Frontal cortex (tissue), 4 donors: ENCODE data around the gene PARD3. TPM values are rescaled to one million over a fixed set of nuclear protein-coding genes. Genes with fewer than 3 reads are reported as not detected.
"Not testable (repeated sequence)": the region's sequence is repeated elsewhere in the genome, so short reads cannot be mapped to it uniquely, and the experiment has no call there.

Source experiments
- DNase-seq, 2 donors: peaks; one replicate each; pipeline ENCODE4 v3.0.0; 2012; ENCODE audit warnings: low spot score in 2 of 2
- FAIRE-seq: peaks from 2 replicates; lab custom pipeline; 2012; peaks lifted over from hg19 to GRCh38; lab: Jason Lieb, UNC
- total RNA-seq: library from RNA; depleted of rRNA; stranded (reverse); fragments of >200 nt; gene quantifications from one replicate; pipeline ENCODE4 v1.2.3, GENCODE V29; 2014
- donor health status: control.
- donor health status: control.
- donor health status: control.

PARD3 gene
- total RNA-seq, 1 donor from 2014 or later: 27.7 TPM

GRCh38 chr10:34702982-34703381 is 112.1 kb downstream of the PARD3 start:
- FAIRE-seq: no peak
- DNase-seq: no peak

DNA sequence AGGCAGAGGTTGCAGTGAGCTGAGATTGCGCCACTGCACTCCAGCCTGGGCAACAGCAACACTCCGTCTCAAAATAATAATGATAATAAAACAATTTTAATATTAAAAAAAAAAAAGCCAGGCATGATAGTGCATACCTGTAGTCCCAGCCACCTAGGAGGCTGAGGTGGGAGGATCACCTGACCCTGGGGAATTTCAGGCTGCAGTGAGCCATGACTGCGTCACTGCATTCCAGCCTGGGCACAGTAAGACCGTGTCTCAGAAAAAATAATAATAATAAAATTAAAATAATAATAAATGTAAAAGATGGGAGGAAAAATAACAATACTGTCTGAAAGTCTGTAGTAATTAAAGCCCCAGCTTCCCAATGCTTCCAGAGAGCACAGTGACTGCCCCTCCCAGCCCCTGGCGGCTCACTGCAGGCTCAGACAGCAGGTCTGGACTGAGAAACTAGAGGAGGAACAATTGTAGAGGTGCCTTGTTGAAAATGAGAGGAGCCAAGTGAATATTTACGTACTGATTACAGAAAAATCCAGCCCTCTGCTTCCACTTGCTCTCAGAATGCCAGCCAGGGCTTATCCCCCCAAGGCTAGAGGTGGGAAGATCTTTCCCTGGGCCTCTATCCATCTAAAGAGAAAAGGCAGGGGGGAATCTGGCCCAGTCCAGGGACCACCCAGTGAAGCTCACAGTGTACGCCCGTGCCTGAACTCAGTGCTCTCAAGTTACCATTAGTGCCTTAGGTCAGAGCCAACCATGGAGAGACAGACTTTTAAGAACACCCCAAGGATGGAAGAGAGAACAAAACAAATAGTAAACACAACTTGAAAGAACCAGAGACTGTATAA is 112.8 kb downstream of the PARD3 start:
- FAIRE-seq (no peak), DNase-seq (no peak)

DNA sequence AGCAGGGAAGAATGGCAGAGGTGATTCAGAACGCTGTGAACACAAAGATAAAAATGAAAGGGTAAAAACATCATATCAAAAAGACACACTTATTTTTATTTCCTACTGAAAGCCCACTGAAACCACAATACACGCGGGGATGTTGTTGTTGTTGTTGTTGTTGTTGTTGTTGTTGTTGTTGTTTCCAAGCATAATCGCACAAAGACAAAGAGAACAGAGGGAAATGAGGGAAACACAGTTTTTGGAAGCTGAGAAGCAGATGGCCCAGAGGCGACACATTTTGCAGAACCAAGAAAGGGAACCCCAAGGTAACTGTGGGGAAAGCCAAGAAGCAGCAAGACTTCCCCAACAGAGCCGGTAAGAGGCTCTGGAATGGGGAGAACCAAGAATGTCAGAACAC is 113.9 kb downstream of the PARD3 start:
- DNase-seq: no peak
- no peak for FAIRE-seq

DNA sequence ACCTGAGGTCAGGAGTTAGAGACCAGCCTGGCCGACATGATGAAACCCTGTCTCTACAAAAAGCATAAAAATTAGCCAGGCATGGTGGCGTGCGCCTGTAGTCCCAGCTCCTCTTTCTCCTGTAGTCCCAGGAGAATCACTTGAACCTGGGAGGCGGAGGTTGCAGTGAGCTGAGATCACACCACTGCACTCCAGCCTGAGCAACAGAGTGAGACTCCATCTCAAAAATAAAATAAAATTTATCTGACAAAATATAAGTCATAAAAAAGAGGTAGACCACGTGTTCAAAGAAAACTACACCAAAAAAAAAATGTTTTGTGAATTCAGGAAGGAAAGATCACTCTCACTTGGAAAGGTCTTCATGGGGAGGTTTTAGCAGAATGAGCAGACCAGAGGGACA is 114.3 kb downstream of the PARD3 start:
- DNase-seq, FAIRE-seq: not testable (repeated sequence)

DNA sequence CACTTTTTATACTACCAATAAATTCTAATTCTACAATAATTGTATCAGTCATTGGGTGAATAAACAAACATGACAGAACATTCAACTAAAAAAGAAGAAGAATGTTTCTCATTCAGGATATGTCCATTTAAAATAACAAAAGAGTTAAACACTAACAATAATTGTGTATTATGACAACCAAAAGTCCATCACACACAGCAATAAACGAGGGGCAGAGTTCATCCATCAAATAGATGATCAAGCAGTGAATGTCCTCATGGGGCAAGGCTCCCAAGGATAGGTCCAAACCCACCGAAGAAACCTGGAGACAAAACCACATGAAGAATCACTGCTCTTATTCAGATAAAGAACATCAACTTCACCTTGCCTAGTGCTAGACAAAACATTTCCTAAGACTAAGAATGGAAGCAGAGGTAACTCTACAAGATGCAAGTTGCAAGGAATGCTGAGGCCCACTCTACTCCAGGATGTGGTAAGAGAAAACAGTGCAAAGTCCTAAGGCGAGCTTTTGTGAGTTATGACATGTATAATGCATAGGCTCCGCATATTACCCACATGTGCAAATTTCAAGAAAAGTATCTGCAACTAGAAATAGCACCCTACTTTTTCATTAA is 115.1 kb downstream of the PARD3 start:
- FAIRE-seq (no peak), DNase-seq (no peak)

DNA sequence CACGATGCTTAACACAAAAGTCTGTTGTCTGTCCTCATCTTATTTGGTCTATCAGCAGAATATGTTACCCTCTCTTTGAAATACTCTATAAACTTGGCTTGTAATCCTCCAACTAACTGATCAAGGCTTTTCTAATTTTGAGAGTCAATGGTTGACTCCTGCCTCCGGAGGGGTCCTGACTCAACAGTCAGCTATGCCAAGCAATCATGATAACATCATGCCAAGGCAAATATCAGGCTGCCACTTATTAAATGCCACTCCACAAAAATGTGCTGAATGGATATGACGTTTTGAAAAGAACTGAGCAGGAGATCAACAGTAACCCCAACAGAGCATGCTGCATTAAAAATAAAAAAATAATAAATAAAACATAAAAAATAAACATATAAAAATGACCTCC is 116.1 kb downstream of the PARD3 start:
- FAIRE-seq (no peak), DNase-seq (no peak)

DNA sequence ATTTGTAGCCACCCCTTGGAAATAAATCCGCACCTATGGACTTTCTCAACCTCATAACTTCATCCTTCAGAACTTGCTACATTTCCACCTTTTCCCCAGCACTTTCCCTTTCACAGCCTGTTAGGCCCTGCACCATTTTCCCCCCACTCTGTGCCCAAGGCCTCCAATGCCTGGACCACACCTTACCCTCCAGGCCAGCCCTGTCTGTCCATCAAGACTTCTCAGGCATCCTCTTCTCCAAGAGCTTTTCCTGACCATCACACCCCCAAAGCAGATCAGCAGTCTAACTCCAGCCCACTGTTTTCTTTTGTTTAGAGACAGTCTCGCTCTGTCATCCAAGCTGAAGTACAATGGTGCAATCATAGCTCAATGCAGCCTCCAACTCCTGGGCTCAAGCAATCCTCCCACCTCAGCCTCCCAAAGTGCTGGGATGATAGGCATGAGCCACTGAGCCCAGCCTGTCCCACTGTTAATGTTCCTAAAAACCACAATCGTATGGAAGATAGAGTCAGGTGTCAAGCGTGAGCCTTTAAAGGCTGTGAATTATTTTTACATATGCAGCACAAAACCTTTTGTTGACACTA is 116.8 kb downstream of the PARD3 start:
- DNase-seq (no peak), FAIRE-seq (no peak)

DNA sequence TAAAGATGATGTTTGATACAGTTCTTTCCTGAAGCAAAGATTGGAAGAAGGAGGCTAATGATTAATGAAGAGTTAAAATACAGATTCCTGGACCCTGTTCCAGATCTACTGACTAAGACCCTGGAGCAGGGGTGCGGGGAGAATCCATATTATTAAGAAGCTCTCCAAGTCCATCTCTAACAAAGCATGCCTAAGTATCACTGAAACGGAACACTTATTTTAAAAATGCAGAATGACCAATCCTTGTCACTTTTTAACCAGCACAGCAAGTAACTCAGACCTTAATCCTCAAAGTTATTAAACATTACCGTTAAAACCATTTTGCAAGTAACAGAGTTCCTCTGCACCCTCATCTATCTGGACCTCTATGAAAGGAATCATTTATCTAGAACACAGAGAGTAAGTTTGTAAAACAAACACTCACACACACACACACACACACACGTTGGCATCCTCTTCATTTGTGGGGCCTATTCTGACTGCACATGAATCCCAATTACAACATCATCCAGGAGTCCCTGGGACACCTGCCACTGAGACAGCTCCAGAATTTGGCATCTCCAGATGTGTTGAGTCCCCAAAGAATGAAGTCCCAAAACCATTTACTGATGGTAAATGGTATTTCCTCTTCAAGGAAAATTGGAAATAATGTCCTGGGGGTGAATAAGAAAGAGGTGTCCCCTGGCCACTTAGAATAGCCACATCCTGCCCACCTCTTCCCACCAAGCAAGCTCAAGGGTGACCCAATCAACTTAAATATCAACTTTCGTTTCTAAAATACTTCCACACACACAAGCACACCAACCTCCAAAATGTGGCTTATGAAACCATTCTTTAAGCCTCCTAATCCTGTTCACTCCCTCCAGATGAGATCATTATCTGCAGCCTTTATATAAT is 117.5 kb downstream of the PARD3 start:
- no peak for DNase-seq
- no peak for FAIRE-seq

- DNase-seq (peak in 1 of 2 donors; percentile 30), FAIRE-seq (no peak)
These were observed 118.7 kb downstream of the PARD3 start for GRCh38 chr10:34696423-34696822.

DNA sequence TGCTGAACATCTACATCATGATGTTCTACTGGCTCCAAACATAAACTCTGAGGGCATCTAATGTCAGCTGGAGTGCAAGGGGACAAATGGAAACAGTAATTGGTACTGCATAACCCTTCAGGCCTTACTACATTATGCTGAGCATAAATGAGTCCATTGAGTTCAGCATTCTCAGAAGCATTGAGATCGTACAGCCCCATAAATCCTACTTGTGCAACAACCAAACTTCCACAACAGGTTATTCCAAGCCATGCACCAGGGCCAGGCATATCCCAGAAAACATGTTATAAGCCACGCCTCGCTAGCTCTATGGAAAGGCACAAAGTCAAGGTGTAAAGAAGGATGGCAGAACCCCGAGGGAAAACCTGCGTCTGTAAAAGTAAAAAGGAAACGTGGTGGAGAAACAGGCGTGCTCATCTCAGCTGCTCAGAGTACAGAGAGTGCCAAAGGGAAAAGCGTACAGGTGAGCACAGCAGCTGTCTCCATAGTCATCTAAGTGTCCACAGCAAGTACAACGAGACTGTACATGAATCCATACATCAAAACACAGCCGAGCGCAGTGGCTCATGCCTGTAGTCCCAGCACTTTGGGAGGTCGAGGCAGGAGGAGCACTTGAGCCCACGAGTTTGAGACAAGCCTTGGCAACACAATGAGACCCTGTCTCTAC is 124.6 kb downstream of the PARD3 start:
- FAIRE-seq (no peak), DNase-seq (no peak)

DNA sequence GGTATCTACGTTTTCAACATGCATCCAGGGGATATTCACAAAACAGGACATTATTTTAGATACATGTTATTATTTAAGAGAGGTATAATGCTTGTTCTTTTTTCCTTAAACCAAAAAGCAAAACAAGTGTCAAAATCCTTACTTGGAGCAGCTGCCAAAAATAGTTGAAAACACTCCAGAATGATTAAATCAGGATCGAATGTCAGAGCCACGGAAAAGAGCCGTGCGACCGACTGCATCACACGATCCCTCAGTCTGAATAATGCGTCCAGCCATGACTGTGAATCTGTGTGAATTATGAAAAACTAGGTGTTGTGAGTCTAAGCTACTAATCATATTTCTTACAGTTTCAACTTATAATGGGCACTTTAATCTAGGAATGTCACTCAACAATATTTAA is 126.0 kb downstream of the PARD3 start:
- DNase-seq (no peak), FAIRE-seq (no peak)

- no peak for FAIRE-seq
- no peak for DNase-seq
These were observed 127.5 kb downstream of the PARD3 start for GRCh38 chr10:34687434-34688210.

GRCh38 chr10:34682580-34682979 is 132.5 kb downstream of the PARD3 start:
- FAIRE-seq: no peak
- DNase-seq: no peak

GRCh38 chr10:34681933-34682332 is 133.2 kb downstream of the PARD3 start:
- FAIRE-seq (no peak), DNase-seq (no peak)

- FAIRE-seq (no peak), DNase-seq (no peak)
These were observed 135.9 kb downstream of the PARD3 start for GRCh38 chr10:34679177-34679576.

GRCh38 chr10:34677591-34677990 is 137.5 kb downstream of the PARD3 start:
- DNase-seq (no peak), FAIRE-seq (no peak)

GRCh38 chr10:34677132-34677531 is 138.0 kb downstream of the PARD3 start:
- DNase-seq (no peak), FAIRE-seq (no peak)

DNA sequence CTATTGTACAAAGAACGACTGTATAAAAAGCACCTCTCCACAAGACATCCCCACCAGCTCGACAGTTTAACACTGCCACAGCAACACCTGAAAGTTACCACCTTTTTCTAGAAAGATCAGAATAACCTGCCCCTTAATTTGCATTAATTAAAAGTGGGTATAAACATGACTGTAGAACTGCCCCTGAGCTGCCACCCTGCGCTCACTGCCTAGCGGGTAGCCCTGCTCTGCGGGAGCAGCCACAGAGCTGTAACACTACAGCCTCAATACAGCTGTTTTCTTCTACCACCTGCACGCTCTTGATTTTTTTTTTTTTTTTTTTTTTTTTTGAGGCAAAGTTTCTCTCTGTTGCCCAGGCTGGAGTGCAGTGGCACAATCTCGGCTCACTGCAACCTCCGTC is 140.9 kb downstream of the PARD3 start:
- FAIRE-seq: no peak
- no peak for DNase-seq

GRCh38 chr10:34670081-34670480 is 145.0 kb downstream of the PARD3 start:
- no peak for DNase-seq
- FAIRE-seq: no peak
